Calu3 (cell line): ENCODE data around the gene KRT23. TPM values are rescaled to one million over a fixed set of nuclear protein-coding genes. Genes with fewer than 3 reads are reported as not detected.

Source experiments
- BruUV-seq: library from RNA; stranded (reverse); fragments of 400-500 nt; replicated peaks from 2 replicates; lab custom pipeline; 2021; lab: Mats Ljungman, UMichigan
- CTCF ChIA-PET: fragments of 300-600 bp; sonication (Branson Sonifier 250); formaldehyde crosslinking; loops from one replicate; lab custom pipeline; 2022; ENCODE audit warnings: antibody characterized with exemption; lab: Charles Lee
- DNase-seq: peaks from one replicate; pipeline ENCODE4 v3.0.0; 2022
- H3K27ac Mint-ChIP-seq: one replicate; pipeline ENCODE4 v1.8.0; 2022; ENCODE audit warnings: mixed read lengths; ENCODE audit not compliant: unreplicated experiment
- H3K27me3 Mint-ChIP-seq: one replicate; pipeline ENCODE4 v1.8.0; 2022; ENCODE audit warnings: mixed read lengths; ENCODE audit not compliant: unreplicated experiment
- H3K36me3 Mint-ChIP-seq: one replicate; pipeline ENCODE4 v1.8.0; 2022; ENCODE audit warnings: mild to moderate bottlenecking, moderate library complexity, mixed read lengths; ENCODE audit not compliant: insufficient read depth, unreplicated experiment
- H3K4me1 Mint-ChIP-seq: one replicate; pipeline ENCODE4 v1.8.0; 2022; ENCODE audit warnings: mild to moderate bottlenecking, low read depth, mixed read lengths; ENCODE audit not compliant: unreplicated experiment
- H3K4me3 Mint-ChIP-seq: one replicate; pipeline ENCODE4 v1.8.0; 2022; ENCODE audit warnings: mild to moderate bottlenecking, low read depth, moderate library complexity, mixed read lengths; ENCODE audit not compliant: unreplicated experiment
- H3K9me3 Mint-ChIP-seq: one replicate; pipeline ENCODE4 v1.8.0; 2022; ENCODE audit warnings: low read depth, mixed read lengths; ENCODE audit not compliant: unreplicated experiment
- CTCF ChIP-seq: fragments of 200-600 bp; IDR thresholded peaks from one replicate; pipeline ENCODE4 v1.8.0; 2022; ENCODE audit warnings: antibody characterized with exemption; ENCODE audit not compliant: unreplicated experiment
- intact Hi-C: fragments of 100-400 bp; cut with micrococcal nuclease; formaldehyde crosslinking; loops from one replicate; pipeline ENCODE4 v1.10.0; 2022; ENCODE audit not compliant: unreplicated experiment
- total RNA-seq: library from RNA; stranded (reverse); gene quantifications from 2 replicates; pipeline ENCODE4 v1.2.3, GENCODE V29; 2022

Gene KRT23
- total RNA-seq, 1 experiment from 2014 or later, result 1,389 TPM

GRCh38 chr17:40945414-40945813 is 8.0 kb upstream of the KRT23 start:
- CTCF ChIA-PET, result interaction anchor here (1.0 to 3.8 kb wide), 3 partner anchors 9 to 30 kb away, joined by 3 to 28 read pairs (median 4); partner anchors contain the start of gene KRT23
- Mint-ChIP-seq H3K36me3 (no peaks in the 10 kb centered on the region), H3K27ac (peak overlapping the region; percentile 18), H3K4me1 (peaks cover 56% of the 10 kb centered on the region), H3K4me3 (peak overlapping the region; percentile 10), H3K9me3 (peaks cover 5% of the 10 kb centered on the region), H3K27me3 (no peaks in the 10 kb centered on the region)
- intact Hi-C loops, result no loop called here
- BruUV-seq, result no TSS peak
- DNase-seq, result no peak
- no peak for TF ChIP-seq CTCF

- Mint-ChIP-seq H3K4me3 (no peak overlapping the region), H3K4me1 (peaks cover 47% of the 10 kb centered on the region), H3K27me3 (no peaks in the 10 kb centered on the region), H3K27ac (peak overlapping the region; percentile 18), H3K9me3 (peaks cover 5% of the 10 kb centered on the region), H3K36me3 (peaks cover 4% of the 10 kb centered on the region)
- no TSS peak for BruUV-seq
- DNase-seq, result no peak
- CTCF ChIA-PET, result interaction anchor here (1.0 to 3.8 kb wide), 3 partner anchors 8 to 29 kb away, joined by 3 to 28 read pairs (median 4); partner anchors contain the start of gene KRT23
- no peak for TF ChIP-seq CTCF
- intact Hi-C loops, result no loop called here
These were observed 7.1 kb upstream of the KRT23 start for GRCh38 chr17:40944531-40944930.

- H3K4me3 Mint-ChIP-seq, result no peak overlapping the region
- peaks cover 18% of the 10 kb centered on the region for H3K36me3 Mint-ChIP-seq
- CTCF ChIA-PET, result no interaction called here
- no peak for TF ChIP-seq CTCF
- H3K9me3 Mint-ChIP-seq, result peaks cover 5% of the 10 kb centered on the region
- H3K27ac Mint-ChIP-seq, result peak overlapping the region; percentile 1
- no peak for DNase-seq
- no peaks in the 10 kb centered on the region for H3K27me3 Mint-ChIP-seq
- H3K4me1 Mint-ChIP-seq, result peaks cover 51% of the 10 kb centered on the region
- no TSS peak for BruUV-seq
- intact Hi-C loops, result no loop called here
These were observed 5.1 kb upstream of the KRT23 start for GRCh38 chr17:40942553-40942952.

GRCh38 chr17:40940266-40940665 is 2.8 kb upstream of the KRT23 start:
- CTCF ChIA-PET, result no interaction called here
- Mint-ChIP-seq H3K9me3 (peaks cover 5% of the 10 kb centered on the region), H3K36me3 (peaks cover 41% of the 10 kb centered on the region), H3K27ac (no peak overlapping the region), H3K4me3 (no peak overlapping the region), H3K4me1 (peaks cover 41% of the 10 kb centered on the region), H3K27me3 (no peaks in the 10 kb centered on the region)
- BruUV-seq, result no TSS peak
- intact Hi-C loops, result no loop called here
- no peak for TF ChIP-seq CTCF
- no peak for DNase-seq
